Measurements from ENCODE around the gene PSMB8. TPM values are rescaled to one million over a fixed set of nuclear protein-coding genes. Genes with fewer than 3 reads are reported as not detected.
"Not testable (repeated sequence)": the region's sequence is repeated elsewhere in the genome, so short reads cannot be mapped to it uniquely, and the experiment has no call there.

PSMB8 gene
- total RNA-seq, 1 donor from 2014 or later: 410 TPM

- intact Hi-C loops (cut with micrococcal nuclease): not testable (repeated sequence)
Measured at GRCh38 chr6:32805404-32805803, 38.4 kb downstream of the PSMB8 start.

GRCh38 chr6:32803416-32803815 lies 40.4 kb downstream of the PSMB8 start:
- intact Hi-C loops (cut with micrococcal nuclease): no loop called here

GRCh38 chr6:32799740-32800139 lies 44.1 kb downstream of the PSMB8 start:
- intact Hi-C loops (cut with micrococcal nuclease): no loop called here

- intact Hi-C loops (cut with micrococcal nuclease): no loop called here
Measured at GRCh38 chr6:32799168-32799567, 44.7 kb downstream of the PSMB8 start.

GRCh38 chr6:32796848-32797776 lies 46.7 kb downstream of the PSMB8 start:
- intact Hi-C loops (cut with micrococcal nuclease): loop anchor here (1.0 to 2.0 kb wide), 4 partner anchors 71 to 552 kb away; no protein-coding TSS in a partner anchor

- intact Hi-C loops (cut with micrococcal nuclease): no loop called here
Measured at GRCh38 chr6:32794510-32794909, 49.3 kb downstream of the PSMB8 start.

GRCh38 chr6:32792901-32793435 lies 50.9 kb downstream of the PSMB8 start:
- intact Hi-C loops (cut with micrococcal nuclease): no loop called here

Other genes starting within 250 kb of the PSMB8 start
- 89.6 and 89.7 TPM in 2 replicates for gene HLA-DQA1, start 206.6 kb downstream of the PSMB8 start, total RNA-seq
- gene HLA-DQB1, start 177.4 kb downstream of the PSMB8 start, total RNA-seq: 20.1 and 27.5 TPM in 2 replicates
- 13.2 and 14.4 TPM in 2 replicates for gene HLA-DQA2, start 102.7 kb downstream of the PSMB8 start, total RNA-seq
- gene HLA-DQB2, start 80.5 kb downstream of the PSMB8 start, total RNA-seq: 7.1 and 7.7 TPM in 2 replicates
- 7.3 and 8.1 TPM in 2 replicates for gene HLA-DOB, start 27.0 kb downstream of the PSMB8 start, total RNA-seq
- 245 and 250 TPM in 2 replicates for gene TAP2, start 5.3 kb downstream of the PSMB8 start, total RNA-seq
- 506 and 509 TPM in 2 replicates for gene TAP1, start 9.7 kb upstream of the PSMB8 start, total RNA-seq
- 423 and 424 TPM in 2 replicates for gene PSMB9, start 10.1 kb upstream of the PSMB8 start, total RNA-seq
- 15.9 and 19.2 TPM in 2 replicates for gene HLA-DMB, start 97.0 kb upstream of the PSMB8 start, total RNA-seq
- 49.5 and 58.5 TPM in 2 replicates for gene HLA-DMA, start 109.0 kb upstream of the PSMB8 start, total RNA-seq
- gene BRD2, start 124.5 kb upstream of the PSMB8 start, total RNA-seq: 313 and 336 TPM in 2 replicates
- 5.8 and 8.4 TPM in 2 replicates for gene HLA-DOA, start 165.5 kb upstream of the PSMB8 start, total RNA-seq
- 201 and 213 TPM in 2 replicates for gene HLA-DPA1, start 229.6 kb upstream of the PSMB8 start, total RNA-seq
- 93.9 and 99.1 TPM in 2 replicates for gene HLA-DPB1, start 231.9 kb upstream of the PSMB8 start, total RNA-seq

Data from T-helper 1 cell treated with Interleukin-12 subunit alpha and Interleukin-12 subunit beta and Interleukin-4 antibody, amounts not matched to agents 30 ng/mL and 1 ng/mL, for 36 hours (primary cell).